GM12891 (cell line): ENCODE data around the gene PRKCB.

Source experiments
- POLR2A ChIP-seq: IDR thresholded peaks from 2 replicates; pipeline ENCODE4 v1.6.1; 2011; ENCODE audit warnings: low read depth, low read length, control low read depth
- POLR2AphosphoS5 ChIP-seq: IDR thresholded peaks from 2 replicates; pipeline ENCODE4 v1.6.1; 2011; ENCODE audit warnings: low read depth, low read length, control low read depth

- TF ChIP-seq POLR2AphosphoS5 (no peak), POLR2A (no peak)
Measured at GRCh38 chr16:24262816-24263215, 427.0 kb downstream of the PRKCB start.
